OCI-LY3 (cell line): ENCODE results near the gene TEX10.

Experiments used
- H2AFZ ChIP-seq: fragments of 200-600, 300-600 bp; shearing (Covaris generic); 2 replicates; pipeline ENCODE4 v1.6.0; 2014; ENCODE audit warnings: antibody characterized with exemption, low read depth, low read length
- H3K27ac ChIP-seq: fragments of 200-600, 300-600 bp; sonication (generic); 2 replicates; pipeline ENCODE4 v1.5.1; 2014; ENCODE audit warnings: mild to moderate bottlenecking, low read length, moderate library complexity, mixed read lengths
- H3K27me3 ChIP-seq: fragments of 200-600, 300-600 bp; sonication (generic); 2 replicates; pipeline ENCODE4 v1.6.1; 2014; ENCODE audit warnings: low read depth, low read length, mixed read lengths
- H3K36me3 ChIP-seq: fragments of 200-600, 300-600 bp; sonication (generic); replicated peaks from 2 replicates; pipeline ENCODE3; 2014; ENCODE audit warnings: low read depth, low read length, mixed read lengths
- H3K4me1 ChIP-seq: fragments of 300-600, 200-600 bp; sonication (generic); 2 replicates; pipeline ENCODE4 v1.6.1; 2014; ENCODE audit warnings: low read length, mixed read lengths
- H3K4me2 ChIP-seq: fragments of 200-600, 300-600 bp; sonication (generic); 2 replicates; pipeline ENCODE4 v1.6.1; 2014; ENCODE audit warnings: low read length, mixed read lengths
- H3K4me3 ChIP-seq: fragments of 300-600, 200-600 bp; sonication (generic); 2 replicates; pipeline ENCODE4 v1.5.1; 2014; ENCODE audit warnings: antibody characterized with exemption, mild to moderate bottlenecking, low read length, moderate library complexity
- H3K79me2 ChIP-seq: fragments of 300-600, 200-600 bp; shearing (Covaris generic); 2 replicates; pipeline ENCODE4 v1.6.1; 2014; ENCODE audit warnings: mild to moderate bottlenecking, low read length, mixed read lengths
- H3K9ac ChIP-seq: fragments of 300-600, 200-600 bp; shearing (Covaris generic); 2 replicates; pipeline ENCODE4 v1.6.0; 2014; ENCODE audit warnings: mild to moderate bottlenecking, low read length, moderate library complexity
- H3K9me3 ChIP-seq: fragments of 200-600, 300-600 bp; shearing (Covaris generic); 2 replicates; pipeline ENCODE4 v1.6.1; 2014; ENCODE audit warnings: low read length, mixed read lengths; ENCODE audit not compliant: insufficient read depth
- H4K20me1 ChIP-seq: fragments of 200-600, 300-600 bp; sonication (generic); 2 replicates; pipeline ENCODE4 v1.6.1; 2016; ENCODE audit warnings: low read length, mixed read lengths; ENCODE audit not compliant: insufficient read depth
- CTCF ChIP-seq: fragments of 200-600, 300-600 bp; sonication (generic); IDR thresholded peaks from 2 replicates; pipeline ENCODE4 v1.5.1; 2014; ENCODE audit warnings: antibody characterized with exemption, low read length, low read depth
- EZH2phosphoT487 ChIP-seq: fragments of 200-600 bp; shearing (Covaris generic); IDR thresholded peaks from 2 replicates; pipeline ENCODE4 v1.6.1; 2018; ENCODE audit warnings: antibody characterized with exemption, mixed run types, low read depth

The TEX10 gene

GRCh38 chr9:100324594-100325200, 28.0 kb downstream of the TEX10 start:
- Histone ChIP-seq H3K9ac (no peak overlapping the region), H3K4me1 (no peaks in the 10 kb centered on the region), H3K27me3 (no peaks in the 10 kb centered on the region), H3K4me2 (no peak overlapping the region), H3K79me2 (peaks cover 23% of the 10 kb centered on the region), H2AFZ (no peak overlapping the region), H3K27ac (no peak overlapping the region), H3K9me3 (no peaks in the 10 kb centered on the region), H3K36me3 (peaks cover 53% of the 10 kb centered on the region), H3K4me3 (no peak overlapping the region), H4K20me1 (peaks cover 5% of the 10 kb centered on the region; the same call in 1 of the 2 replicates)
- no peak for TF ChIP-seq EZH2phosphoT487
- TF ChIP-seq CTCF: peak; percentile 66

- no peak overlapping the region for H3K27ac ChIP-seq
- H3K4me3 ChIP-seq: no peak overlapping the region
- no peak overlapping the region for H3K9ac ChIP-seq
- peaks cover 19% of the 10 kb centered on the region for H3K79me2 ChIP-seq
- TF ChIP-seq CTCF (peak; percentile 78), EZH2phosphoT487 (no peak)
- no peak overlapping the region for H3K4me2 ChIP-seq
- peaks cover 5% of the 10 kb centered on the region; the same call in 1 of the 2 replicates for H4K20me1 ChIP-seq
- no peak overlapping the region for H2AFZ ChIP-seq
- H3K27me3 ChIP-seq: no peaks in the 10 kb centered on the region
- no peaks in the 10 kb centered on the region for H3K4me1 ChIP-seq
- no peaks in the 10 kb centered on the region for H3K9me3 ChIP-seq
- peaks cover 49% of the 10 kb centered on the region for H3K36me3 ChIP-seq
Observed at GRCh38 chr9:100322954-100323536, 29.7 kb downstream of the TEX10 start.

- Histone ChIP-seq H3K9ac (no peak overlapping the region), H3K27ac (no peak overlapping the region), H3K79me2 (peaks cover 60% of the 10 kb centered on the region), H3K4me2 (no peak overlapping the region), H3K9me3 (no peaks in the 10 kb centered on the region), H4K20me1 (no peaks in the 10 kb centered on the region), H2AFZ (no peak overlapping the region), H3K27me3 (no peaks in the 10 kb centered on the region), H3K4me3 (no peak overlapping the region), H3K36me3 (peaks cover 62% of the 10 kb centered on the region), H3K4me1 (no peaks in the 10 kb centered on the region)
- no peak for TF ChIP-seq EZH2phosphoT487
- TF ChIP-seq CTCF: no peak
Observed at GRCh38 chr9:100317706-100318105, 35.0 kb downstream of the TEX10 start.

- H2AFZ ChIP-seq: no peak overlapping the region
- TF ChIP-seq EZH2phosphoT487: no peak
- TF ChIP-seq CTCF: no peak
- peaks cover 6% of the 10 kb centered on the region for H4K20me1 ChIP-seq
- H3K4me1 ChIP-seq: no peaks in the 10 kb centered on the region
- H3K36me3 ChIP-seq: peaks cover 63% of the 10 kb centered on the region
- H3K79me2 ChIP-seq: peaks cover 75% of the 10 kb centered on the region
- no peak overlapping the region for H3K9ac ChIP-seq
- no peak overlapping the region for H3K27ac ChIP-seq
- no peak overlapping the region for H3K4me3 ChIP-seq
- no peaks in the 10 kb centered on the region for H3K9me3 ChIP-seq
- H3K27me3 ChIP-seq: no peaks in the 10 kb centered on the region
- H3K4me2 ChIP-seq: no peak overlapping the region
Observed at GRCh38 chr9:100315561-100315960, 37.2 kb downstream of the TEX10 start.
